22Rv1 (cell line): ENCODE results near the gene KYAT1.

ENCODE experiments used
- H3K27ac ChIP-seq: fragments of 450-650 bp; 2 replicates; pipeline ENCODE4 v1.5.1; 2017
- ZFX ChIP-seq: fragments of 450-650 bp; IDR thresholded peaks from 2 replicates; pipeline ENCODE4 v1.6.1; 2017; ENCODE audit warnings: antibody characterized with exemption, borderline replicate concordance
- TF ChIP-seq, protein P1 (sequence below): fragments of 450-650 bp; IDR thresholded peaks from 2 replicates; pipeline ENCODE4 v1.5.1; 2017; ENCODE audit warnings: mild to moderate bottlenecking

KYAT1 gene

DNA sequence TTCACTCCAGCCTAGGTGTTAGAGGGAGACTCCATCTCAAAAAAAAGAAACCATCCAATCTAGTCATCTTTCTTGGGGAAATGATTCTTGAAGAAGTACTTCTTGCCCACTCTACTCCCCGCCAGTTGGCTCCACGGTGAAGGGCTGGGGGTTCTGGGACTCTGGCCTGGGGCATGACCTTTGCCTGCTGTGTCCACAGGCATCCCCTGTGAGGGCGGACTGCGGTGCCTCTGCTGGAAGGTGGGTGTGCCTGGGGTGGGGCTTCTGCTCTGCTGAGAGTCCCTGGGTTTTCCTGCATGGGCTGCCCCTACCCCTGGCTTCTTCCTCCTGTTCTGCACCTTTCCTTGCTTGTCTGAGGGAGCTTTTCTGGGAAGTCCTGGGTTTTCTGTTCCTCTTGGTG, 91.2 kb downstream of the KYAT1 start:
- TF ChIP-seq, protein P1, sequence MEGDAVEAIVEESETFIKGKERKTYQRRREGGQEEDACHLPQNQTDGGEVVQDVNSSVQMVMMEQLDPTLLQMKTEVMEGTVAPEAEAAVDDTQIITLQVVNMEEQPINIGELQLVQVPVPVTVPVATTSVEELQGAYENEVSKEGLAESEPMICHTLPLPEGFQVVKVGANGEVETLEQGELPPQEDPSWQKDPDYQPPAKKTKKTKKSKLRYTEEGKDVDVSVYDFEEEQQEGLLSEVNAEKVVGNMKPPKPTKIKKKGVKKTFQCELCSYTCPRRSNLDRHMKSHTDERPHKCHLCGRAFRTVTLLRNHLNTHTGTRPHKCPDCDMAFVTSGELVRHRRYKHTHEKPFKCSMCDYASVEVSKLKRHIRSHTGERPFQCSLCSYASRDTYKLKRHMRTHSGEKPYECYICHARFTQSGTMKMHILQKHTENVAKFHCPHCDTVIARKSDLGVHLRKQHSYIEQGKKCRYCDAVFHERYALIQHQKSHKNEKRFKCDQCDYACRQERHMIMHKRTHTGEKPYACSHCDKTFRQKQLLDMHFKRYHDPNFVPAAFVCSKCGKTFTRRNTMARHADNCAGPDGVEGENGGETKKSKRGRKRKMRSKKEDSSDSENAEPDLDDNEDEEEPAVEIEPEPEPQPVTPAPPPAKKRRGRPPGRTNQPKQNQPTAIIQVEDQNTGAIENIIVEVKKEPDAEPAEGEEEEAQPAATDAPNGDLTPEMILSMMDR: no peak
- no peak for TF ChIP-seq ZFX
- H3K27ac ChIP-seq: no peak overlapping the region

DNA sequence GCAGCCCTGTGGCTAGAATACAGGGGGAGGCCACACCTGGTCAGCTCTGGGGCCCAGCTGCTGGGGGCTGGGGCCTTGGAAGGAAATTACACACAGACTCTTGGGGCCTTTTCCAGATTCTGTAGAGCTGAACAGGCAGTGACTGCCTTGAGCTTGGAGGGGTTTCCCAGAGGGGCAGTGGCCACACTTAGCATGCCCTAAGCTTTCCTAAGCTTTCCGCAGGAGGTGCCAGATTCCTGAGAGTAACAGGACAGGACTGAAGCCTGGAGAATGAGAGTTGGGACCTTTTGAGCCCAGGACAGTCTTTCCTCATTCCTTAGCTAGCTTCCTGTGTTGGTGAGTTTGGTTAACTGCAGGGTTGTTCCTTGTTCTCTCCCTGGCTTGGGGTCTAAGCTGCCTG, 93.3 kb downstream of the KYAT1 start:
- TF ChIP-seq, protein P1: no peak
- TF ChIP-seq ZFX: no peak
- no peak overlapping the region; the same call in 1 of the 2 replicates for H3K27ac ChIP-seq

DNA sequence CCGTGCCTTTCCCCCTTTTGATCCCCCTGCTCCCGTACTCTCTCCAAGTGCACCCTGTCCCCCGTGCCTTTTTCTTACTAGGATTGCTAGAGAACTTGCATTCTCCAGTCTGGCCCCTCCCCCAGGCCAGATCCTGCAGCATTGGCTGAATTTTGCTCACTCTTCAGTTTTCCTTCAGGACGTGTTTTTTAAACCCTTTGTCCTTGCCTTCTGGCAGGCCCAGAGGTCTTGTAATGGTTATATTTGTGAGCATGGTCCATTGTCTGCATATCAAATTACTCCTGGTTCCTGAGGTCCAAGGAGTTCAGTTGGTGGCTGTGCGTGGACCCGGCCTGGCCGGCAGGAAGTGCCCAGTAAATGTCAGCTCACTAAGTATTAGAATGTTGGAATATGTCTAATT, 94.1 kb downstream of the KYAT1 start:
- TF ChIP-seq, protein P1: no peak
- TF ChIP-seq ZFX: no peak
- peak overlapping the region; percentile 63 for H3K27ac ChIP-seq

DNA sequence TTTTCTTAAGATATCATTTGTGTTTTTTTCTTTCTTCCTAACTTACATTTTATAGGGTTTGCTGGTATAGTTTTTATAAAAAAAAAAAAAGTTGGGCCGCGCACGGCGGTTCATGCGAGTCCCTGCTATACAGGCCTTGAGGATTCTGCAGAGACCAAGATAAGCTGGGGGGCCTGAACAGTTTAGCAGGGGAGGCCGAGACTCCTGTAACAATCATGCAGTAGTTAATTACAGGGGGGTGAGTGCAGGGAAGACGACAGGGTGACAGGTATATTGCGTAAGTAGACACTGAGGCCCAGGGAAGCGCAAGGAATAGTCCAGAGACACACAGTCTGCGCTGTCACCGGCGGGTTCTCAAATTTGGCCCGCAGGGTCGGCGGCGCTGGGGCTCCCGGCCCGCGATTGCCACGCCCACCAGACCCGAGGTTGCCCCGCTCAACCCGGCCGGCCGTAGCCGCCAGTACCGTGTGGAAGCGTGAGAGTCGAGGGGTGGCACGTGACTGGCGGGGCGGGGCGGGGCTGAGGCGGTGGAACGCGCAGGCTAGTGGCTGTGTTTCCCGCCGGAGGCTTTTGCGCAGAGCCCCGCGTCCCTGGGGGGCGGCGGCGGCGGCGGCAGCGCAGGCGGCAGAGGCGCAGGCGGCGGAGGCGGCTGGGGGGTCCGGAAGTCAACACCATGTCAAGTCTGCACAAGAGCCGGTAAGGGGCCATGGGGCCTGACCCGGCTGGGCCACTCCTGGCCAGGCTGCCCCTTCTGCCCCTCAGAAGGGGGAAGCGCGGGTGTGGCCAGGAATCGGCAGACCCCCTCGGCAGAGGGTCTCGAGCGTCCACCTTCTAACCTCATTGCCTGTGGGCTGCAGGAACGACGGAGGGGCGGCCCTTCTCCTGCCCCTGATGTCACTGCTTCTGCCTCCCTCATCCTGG, 94.8 kb downstream of the KYAT1 start, which contains the start of gene TBC1D13:
Gene TBC1D13 (plus strand): TSS at position 573 of the 921 bp plus-strand sequence. CDS start 101 bp downstream, at position 674.
- TF ChIP-seq, protein P1: no peak
- no peak for TF ChIP-seq ZFX
- peak within 1 kb of the TSS; percentile 63 for H3K27ac ChIP-seq

DNA sequence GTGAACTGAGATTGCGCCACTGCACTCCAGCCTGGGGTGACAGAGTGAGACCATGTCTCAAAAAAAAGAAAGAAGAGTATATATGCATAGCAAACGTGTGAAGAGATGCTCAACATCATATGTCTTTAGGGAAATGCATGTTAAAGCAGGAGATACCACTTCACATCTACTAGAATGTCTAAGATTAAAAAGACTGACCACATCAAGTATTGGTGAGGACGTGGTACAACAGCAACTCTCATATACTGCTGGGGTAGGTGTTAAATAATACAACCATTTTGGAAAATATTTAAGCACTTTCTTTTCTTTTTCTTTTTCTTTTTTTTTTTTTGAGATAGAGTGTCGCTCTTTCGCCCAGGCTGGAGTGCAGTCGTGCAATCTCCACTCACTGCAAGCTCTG, 96.3 kb downstream of the KYAT1 start:
- TF ChIP-seq ZFX: no peak
- TF ChIP-seq, protein P1: no peak

More for the DNA sequence above, 96.3 kb downstream of the KYAT1 start:
- H3K27ac ChIP-seq: no peak overlapping the region
